IPS-18c (cell line): ENCODE results near the gene TAF1C.
A peak's percentile ranks its signal among the peaks of the same experiment; 100 is the strongest.

ENCODE experiments used
- H3K4me3 ChIP-seq: 2 replicates; pipeline ENCODE4 v1.7.0; 2013; ENCODE audit warnings: low read depth, mild to moderate bottlenecking, low read length, moderate library complexity; ENCODE audit not compliant: insufficient read depth
- H3K9me3 ChIP-seq: one replicate; pipeline ENCODE4 v1.6.1; 2013; ENCODE audit warnings: mild to moderate bottlenecking, low read length, moderate library complexity; ENCODE audit not compliant: control insufficient read depth, insufficient read depth

The TAF1C gene

DNA sequence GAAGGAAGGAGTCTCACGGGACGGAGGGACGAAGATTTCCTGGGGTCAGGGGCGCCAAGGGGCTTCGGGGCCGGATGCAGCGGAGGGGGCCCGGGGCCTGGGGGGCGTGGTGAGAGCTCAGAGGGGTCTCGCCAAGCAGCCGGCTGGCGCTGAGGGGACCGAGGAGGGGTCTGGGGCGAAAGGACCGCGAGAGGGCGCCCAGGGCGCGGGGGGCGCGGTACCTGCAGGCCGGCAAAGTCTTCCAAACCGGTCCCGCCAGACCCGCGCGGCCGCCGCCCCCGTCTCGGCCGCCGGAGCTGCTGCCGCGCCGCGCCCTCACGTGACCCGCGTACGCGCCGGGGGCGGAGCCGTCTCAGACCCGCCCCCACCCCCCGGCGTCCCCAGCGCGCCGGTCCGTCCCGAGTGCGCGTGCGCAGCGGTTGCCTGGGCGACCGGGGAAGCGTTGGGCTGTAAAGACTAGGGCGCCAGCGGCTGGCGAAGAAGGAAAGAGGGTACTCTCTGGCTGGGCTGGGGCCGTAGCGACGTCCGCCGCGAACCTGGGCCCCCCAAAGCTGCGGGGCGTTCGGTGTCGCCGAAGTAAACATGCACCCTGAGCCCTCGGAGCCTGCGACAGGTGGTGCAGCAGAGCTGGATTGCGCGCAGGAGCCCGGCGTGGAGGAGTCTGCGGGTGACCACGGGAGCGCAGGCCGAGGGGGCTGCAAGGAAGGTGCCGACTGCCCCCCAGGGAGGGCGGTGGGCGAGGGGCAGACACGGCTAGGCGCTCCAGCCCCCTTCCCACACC lies 41.8 kb downstream of the TAF1C start, which contains the start of the genes DNAAF1 and HSDL1:
Gene DNAAF1, plus strand, starts transcription at position 450 of the 781 bp plus-strand sequence. Its CDS starts 133 bp downstream, at position 583.
Gene HSDL1, minus strand, starts transcription at position 319 of the 781 bp plus-strand sequence. CDS start 13,856 bp downstream, outside the sequence.
- Histone ChIP-seq H3K9me3 (no peaks in the 10 kb centered on the region), H3K4me3 (peak within 1 kb of the TSS; percentile 83)

- Histone ChIP-seq H3K9me3 (no peaks in the 10 kb centered on the region), H3K4me3 (peak overlapping the region; percentile 83)
Observed at GRCh38 chr16:84144209-84144858, 42.5 kb downstream of the TAF1C start.

DNA sequence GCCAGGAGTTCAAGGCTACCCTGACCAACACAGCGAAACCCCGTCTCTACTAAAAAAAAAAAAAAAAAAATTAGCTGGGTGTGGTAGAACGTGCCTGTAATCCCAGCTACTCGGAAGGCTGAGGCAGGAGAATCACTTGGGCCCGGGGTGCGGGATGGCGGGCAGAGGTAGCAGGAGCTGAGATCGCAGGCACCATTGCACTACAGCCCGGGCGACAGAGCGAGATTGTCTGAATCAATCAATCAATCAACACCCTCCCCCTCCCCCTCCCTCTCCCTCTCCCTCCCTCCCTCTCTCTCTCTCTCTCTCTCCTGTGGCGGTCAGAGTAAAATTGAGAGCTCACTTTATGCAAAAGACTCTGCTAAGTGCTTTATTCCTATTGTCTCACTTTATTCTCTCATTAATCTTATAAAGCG lies 43.1 kb downstream of the TAF1C start:
- peak overlapping the region; percentile 83 for H3K4me3 ChIP-seq
- no peaks in the 10 kb centered on the region for H3K9me3 ChIP-seq

DNA sequence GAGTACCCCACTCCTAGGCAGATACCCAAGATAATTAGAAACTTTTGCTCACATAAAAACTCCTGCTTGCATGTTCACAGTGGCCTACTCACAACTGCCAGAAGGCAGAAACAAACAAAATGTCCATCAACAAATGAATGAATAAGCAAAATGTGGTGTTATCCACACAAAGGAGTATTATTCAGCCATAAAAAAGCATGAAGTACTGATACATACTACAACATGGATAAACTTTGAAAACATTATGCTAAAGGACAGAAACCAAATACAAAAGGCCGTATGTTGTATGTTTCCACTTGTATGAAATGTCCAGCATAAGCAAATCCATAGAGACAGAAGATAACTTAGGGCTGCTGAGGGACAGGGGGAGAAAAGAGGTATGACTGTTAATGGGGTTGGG lies 43.8 kb downstream of the TAF1C start:
- no peak overlapping the region for H3K4me3 ChIP-seq
- no peaks in the 10 kb centered on the region for H3K9me3 ChIP-seq

DNA sequence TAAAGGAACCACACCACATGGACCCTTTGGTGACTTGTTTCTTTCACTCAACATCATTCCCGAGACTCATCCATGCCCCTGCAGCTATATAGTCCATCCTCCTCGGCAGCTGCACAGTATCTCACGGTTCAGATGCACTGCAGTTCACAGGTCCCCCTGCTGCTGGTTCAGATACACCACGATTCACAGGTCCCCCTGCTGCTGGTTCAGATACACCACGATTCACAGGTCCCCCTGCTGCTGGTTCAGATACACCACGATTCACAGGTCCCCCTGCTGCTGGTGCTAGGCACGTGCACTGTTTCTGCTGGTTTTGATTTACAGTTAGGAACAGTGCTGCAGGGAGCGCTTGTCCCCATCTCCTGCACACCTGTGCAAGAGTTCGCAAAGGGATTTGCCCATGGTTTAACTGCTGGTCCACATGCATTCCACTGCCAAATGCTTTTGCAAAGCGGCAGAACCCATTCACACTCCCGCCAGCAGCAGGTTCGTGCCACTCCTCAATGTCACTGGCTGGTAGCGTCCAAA lies 45.6 kb downstream of the TAF1C start:
- H3K9me3 ChIP-seq = no peaks in the 10 kb centered on the region
- no peak overlapping the region for H3K4me3 ChIP-seq

GRCh38 chr16:84139628-84140258 lies 47.1 kb downstream of the TAF1C start:
- Histone ChIP-seq H3K4me3 (no peak overlapping the region), H3K9me3 (no peaks in the 10 kb centered on the region)

DNA sequence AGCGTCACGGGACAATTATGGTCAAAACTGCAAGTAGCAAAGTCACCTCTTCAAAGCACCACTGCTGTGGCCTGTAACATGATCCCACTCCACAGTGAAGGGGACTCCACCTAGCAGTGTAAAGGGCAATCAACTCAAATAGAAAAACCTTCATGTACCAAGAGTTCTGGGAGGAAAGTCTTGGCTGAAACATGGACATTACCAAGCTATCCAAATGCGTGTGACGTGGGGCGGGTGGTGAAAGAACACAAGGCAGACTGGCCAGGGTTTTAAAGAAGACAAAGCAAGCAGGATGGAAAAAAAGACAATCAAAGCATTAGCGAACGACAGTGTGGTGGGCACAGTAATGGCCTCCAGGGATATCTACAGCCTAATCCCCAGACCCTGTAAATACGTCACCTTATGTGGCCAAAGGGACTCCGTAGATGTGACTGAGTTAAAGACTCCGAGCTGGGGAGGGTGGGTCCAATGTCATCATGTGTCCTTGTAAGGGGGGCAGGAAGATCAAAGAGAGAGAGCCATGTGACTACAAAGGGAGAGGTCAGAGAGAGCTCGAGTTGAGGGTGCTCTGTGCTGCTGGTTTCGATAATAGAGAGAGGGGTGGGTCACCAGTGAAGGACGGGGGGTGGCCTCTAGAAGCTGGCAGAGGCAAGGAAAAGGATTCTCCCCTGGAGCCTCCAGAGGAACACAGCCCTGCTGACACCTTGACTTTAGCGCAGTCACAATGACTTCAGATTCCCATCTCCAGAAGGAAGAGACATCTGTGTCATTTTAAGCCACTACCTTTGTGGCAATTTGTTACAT lies 47.8 kb downstream of the TAF1C start:
- H3K4me3 ChIP-seq = no peak overlapping the region
- H3K9me3 ChIP-seq = no peaks in the 10 kb centered on the region

DNA sequence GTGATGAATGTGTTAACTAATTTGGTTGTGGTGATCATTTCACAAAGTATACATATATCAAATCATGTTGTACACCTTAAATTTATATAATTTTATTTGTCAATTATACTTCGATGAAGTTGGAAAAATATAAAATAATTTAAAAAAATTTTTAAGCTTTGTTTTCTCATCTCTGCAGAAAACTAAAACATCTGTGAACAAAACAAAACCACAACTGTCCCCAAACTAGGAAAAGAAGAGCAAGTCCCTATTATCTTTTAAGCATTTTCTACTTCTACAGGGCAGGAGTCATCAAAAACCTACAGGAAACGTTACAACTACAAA lies 48.4 kb downstream of the TAF1C start:
- H3K4me3 ChIP-seq = no peak overlapping the region

GRCh38 chr16:84137769-84138357 lies 49.0 kb downstream of the TAF1C start:
- Histone ChIP-seq H3K9me3 (no peaks in the 10 kb centered on the region), H3K4me3 (no peak overlapping the region)

More for the DNA sequence above, 48.4 kb downstream of the TAF1C start:
- H3K9me3 ChIP-seq = no peaks in the 10 kb centered on the region

GRCh38 chr16:84137287-84137686 lies 49.6 kb downstream of the TAF1C start:
- H3K9me3 ChIP-seq = no peaks in the 10 kb centered on the region
- H3K4me3 ChIP-seq = no peak overlapping the region; the same call in 1 of the 2 replicates

- Histone ChIP-seq H3K9me3 (no peaks in the 10 kb centered on the region), H3K4me3 (no peak overlapping the region)
Observed at GRCh38 chr16:84136331-84137125, 50.3 kb downstream of the TAF1C start.

DNA sequence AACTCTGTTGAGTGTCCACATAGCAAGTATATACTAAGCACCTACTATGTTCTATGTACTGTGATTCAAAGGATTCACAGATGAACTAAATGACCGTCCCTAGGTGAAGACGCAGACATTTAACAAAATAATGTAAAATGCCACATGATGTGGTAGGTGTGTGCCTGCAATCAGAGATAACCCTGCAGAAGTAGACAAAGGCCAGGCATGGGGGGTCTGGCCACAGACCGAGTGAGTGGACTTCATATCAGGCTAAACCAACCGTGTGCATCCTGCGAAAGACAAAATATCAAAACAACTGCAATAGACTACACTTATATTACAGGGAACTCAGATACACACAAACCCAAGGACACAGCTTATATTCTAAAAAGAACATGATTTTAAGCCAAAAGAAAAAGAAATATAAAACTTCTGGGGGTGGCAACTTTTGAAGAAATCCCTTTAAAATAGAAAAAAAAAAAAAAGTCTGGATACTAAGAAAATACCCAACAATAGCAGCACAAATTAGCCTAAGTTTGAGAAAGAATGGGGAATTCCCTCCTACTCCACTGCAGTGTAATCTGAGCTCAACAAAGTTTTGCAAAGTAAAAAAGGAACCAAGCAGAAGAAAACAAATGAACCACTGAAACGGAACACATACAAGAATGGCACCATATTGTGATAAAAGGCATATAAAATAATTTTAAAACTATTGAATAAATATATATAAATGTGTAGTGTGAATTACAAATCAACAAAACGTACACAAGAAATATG lies 54.2 kb downstream of the TAF1C start:
- Histone ChIP-seq H3K9me3 (no peaks in the 10 kb centered on the region), H3K4me3 (no peak overlapping the region)

DNA sequence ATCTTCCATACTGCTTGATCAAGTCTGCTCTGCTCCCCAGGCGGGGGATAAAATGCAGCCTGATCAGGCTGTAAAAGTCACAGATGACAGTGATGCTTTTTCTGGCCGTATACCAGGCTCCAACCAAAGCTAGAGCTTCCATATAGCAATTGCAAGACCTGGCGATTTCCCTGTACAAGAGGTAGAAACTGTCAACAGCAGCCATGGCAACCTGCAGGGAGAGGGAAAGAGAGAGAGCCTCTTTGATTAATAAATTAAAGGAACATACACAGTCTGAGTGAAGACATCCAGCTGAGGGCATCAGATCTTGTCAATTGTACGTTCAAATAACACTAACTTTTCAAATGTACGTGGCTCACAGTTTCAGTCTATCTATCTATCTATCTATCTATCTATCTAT lies 55.7 kb downstream of the TAF1C start:
- Histone ChIP-seq H3K9me3 (no peaks in the 10 kb centered on the region), H3K4me3 (no peak overlapping the region)
